HG03558 (cell line): ENCODE measurements around the gene PLPPR1.
"Not testable (repeated sequence)": the region's sequence is repeated elsewhere in the genome, so short reads cannot be mapped to it uniquely, and the experiment has no call there.

Experiments used
- ATAC-seq: cut with Tn5 transposase; IDR thresholded peaks from one replicate; pipeline ENCODE4 v1.9.1; 2021; ENCODE audit warnings: moderate number of reproducible peaks; ENCODE audit not compliant: unreplicated experiment; ENCODE audit errors: extremely low read depth

PLPPR1 gene

GRCh38 chr9:101039581-101039980 lies 11.1 kb downstream of the PLPPR1 start:
- not testable (repeated sequence) for ATAC-seq

DNA sequence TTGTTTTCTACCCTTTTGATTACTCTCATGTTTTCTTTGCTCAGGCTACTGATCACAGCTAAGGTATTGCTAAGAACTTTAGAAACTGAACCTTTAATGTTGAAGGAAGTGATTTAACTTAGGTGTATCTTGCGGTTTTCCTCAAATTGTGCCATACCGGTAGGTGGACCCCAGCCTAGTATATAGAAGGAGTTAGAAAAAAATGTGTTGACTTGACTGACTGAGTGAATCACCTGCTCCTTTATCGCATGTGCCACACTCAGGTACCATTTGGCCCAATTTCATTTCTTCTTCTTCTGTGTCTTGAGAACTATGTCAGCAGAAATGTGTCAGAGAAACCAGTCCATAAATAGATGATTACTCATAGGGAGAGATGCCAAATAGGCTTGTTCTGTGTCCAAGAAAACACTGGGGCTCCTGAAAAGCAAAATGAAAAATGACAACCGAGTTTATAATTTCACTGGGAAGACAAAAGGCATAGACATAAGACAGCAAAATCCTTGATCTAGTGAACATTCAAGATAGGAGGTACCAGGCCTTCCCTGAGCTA lies 19.4 kb downstream of the PLPPR1 start:
- no peak for ATAC-seq

- ATAC-seq, result no peak
Measured at GRCh38 chr9:101050650-101051049, 22.1 kb downstream of the PLPPR1 start.

DNA sequence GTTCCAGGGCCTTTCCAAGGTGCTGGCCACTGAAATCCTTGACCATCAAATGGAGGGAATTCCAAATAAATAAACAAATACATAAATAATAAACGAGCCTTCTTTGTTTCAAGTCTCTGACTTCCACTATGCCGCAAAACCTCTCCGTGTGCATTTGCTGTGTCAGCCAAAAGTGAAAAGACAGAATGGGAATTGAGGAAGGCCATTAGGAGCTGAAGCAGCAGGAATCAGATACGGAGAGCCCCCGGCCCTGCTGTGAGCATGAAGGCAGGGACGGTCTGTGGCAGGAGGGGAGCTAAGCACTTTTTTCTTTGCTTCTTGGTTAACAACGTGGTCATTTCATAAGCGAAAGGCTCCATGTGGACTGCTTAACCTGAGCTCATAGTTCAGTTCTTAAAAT lies 26.1 kb downstream of the PLPPR1 start:
- ATAC-seq, result no peak

DNA sequence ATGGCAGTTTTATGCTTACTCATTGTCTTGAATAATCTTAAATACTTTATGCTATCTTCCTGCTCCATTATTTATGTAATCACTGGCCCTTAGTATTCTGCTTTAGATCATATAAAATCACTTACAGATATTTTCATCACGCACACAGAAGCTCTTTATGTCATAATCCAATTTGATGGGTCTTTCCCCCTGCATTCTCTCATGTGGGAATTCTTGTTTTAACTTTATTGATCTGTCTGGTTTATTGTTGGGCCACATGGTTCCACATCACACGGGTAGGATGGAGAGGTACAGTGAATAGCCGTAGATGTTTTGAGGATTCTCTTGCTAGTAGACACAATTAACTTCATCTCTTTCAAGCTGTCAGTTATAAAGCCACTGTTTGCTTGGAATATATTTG lies 27.0 kb downstream of the PLPPR1 start:
- no peak for ATAC-seq

DNA sequence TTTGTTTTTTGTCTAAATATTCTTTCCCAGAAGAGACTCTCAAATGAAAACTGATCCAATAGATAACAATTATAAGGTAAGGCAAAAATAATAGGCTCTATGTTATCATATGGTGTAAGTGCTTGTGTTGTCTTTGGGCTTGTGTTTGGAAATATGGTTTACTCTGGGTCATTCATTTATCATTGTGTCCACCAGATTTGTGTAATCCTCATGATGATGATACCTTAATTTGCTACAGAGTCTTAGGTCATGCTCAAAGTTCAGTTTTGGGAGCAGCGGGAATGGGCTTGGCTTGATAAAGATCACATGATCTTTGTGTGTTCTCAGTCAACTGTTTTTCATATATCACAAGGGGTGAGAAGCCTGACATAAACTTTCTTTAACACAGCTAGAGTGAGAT lies 34.2 kb downstream of the PLPPR1 start:
- no peak for ATAC-seq

DNA sequence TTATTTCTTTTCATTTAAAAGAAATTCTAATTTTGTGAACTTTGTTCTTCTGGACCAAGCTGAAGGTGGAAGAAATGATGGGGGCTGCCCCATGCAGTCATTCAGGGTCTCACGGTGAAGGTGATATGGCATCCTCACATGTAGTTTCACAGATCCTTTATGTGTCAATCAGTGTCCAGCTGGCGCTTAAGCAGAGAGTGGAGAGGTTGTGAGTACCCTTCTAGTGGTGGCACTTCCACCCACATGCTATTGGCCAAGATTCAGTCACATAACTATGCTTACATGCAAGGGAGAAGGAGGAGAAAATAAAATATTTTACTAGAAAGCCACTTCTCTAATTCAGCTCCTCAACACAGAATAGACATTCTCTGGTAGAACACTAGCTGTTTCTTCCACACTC lies 34.7 kb downstream of the PLPPR1 start:
- ATAC-seq, result no peak

DNA sequence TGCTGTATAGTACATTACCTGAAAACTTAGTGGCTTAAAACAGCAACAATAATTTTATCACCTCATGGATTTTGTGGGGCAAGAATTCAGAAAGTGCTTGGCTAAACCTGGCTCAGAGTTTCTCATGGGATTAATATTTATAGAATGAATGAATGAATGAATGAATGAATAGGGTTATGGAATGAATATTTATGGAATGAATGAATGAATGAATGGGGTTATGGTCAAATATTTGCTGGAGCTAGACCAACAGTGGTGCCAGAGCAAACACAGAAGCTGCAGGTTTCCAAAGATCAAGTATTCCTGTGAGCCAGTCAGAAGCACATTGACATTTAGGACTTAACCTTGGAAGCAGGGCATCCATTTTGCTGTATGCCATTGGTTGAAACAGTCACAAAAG lies 35.7 kb downstream of the PLPPR1 start:
- no peak for ATAC-seq

- no peak for ATAC-seq
Measured at GRCh38 chr9:101065930-101066329, 37.4 kb downstream of the PLPPR1 start.

DNA sequence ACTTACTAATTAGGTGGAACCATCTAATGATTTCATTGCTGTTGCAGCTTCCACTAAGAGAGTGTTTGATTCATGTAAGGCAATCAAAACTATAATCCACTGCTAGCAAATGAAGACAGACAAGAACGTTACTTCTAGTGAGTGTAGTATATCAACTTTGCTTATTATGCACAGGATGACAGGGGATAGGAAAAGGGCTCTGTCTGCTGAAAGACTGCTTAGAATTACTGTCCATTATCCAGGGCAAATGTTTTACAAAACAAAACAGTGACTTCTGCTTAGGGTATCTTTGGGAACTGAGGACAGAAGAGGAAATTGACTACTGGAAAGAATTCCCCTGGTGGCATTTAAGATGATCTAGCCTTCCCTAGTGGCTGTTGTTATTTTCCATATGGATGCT lies 40.2 kb downstream of the PLPPR1 start:
- no peak for ATAC-seq

- no peak for ATAC-seq
Measured at GRCh38 chr9:101072259-101072658, 43.7 kb downstream of the PLPPR1 start.

- ATAC-seq, result no peak
Measured at GRCh38 chr9:101073122-101073521, 44.6 kb downstream of the PLPPR1 start.

- no peak for ATAC-seq
Measured at GRCh38 chr9:101081641-101082040, 53.1 kb downstream of the PLPPR1 start.

- no peak for ATAC-seq
Measured at GRCh38 chr9:101083448-101084202, 55.1 kb downstream of the PLPPR1 start.

GRCh38 chr9:101087426-101087825 lies 58.9 kb downstream of the PLPPR1 start:
- no peak for ATAC-seq

DNA sequence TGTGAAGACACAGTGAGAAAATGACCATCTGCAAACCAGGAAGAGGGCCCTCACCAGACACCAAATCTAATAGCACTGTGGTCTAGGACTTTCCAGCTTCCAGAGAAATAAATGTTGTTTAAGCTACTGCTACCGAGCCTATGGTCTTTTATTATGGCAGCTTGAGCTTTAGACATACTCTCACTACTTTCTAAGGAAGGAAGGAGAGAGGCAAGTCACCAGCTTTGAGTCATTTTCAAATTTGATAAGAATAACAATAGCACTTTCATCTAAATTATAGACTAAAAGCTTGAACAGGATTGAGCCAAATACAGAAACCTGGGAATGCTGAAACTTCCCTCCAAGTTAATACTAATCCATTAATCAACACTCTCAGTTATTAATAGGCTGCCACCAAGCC lies 64.4 kb downstream of the PLPPR1 start:
- no peak for ATAC-seq

DNA sequence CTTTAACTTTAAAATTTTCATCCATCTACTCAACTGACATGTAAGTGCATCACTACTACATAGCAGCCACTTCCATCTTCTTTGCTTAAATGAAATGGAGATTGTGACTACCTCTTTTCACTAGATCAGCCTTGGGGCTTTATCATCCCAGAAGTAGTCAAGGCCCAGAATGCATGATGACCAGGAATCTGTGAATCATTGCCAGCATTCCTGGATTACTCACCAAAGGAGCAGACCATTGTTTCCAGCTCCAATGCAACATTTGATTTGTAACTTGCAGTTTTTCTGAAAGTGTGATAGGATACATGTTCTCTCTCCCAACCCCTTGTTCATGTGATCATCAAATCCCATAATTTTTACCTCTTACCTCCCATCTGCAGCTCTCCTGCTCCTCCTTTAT lies 65.1 kb downstream of the PLPPR1 start:
- no peak for ATAC-seq

DNA sequence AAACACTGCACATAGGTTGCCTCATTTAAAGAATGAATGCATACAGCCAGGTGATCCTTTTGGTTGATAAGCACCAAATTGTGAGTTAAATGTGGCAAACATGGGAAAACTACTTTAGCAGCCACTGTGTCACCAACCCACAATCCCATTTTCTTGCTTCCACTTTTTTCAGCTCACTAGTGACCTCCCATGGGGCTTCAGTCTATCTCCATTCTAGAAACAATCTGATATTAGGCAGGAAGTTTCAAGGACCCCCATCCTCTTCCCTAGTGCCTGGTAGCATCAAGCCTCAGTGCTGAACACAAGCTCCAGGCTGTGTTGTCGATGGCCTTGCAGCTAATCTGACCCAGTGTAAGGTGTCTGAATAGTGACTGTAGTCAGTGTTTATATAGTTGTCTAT lies 66.2 kb downstream of the PLPPR1 start:
- ATAC-seq, result no peak

GRCh38 chr9:101097210-101097609 lies 68.7 kb downstream of the PLPPR1 start:
- no peak for ATAC-seq

- ATAC-seq, result no peak
Measured at GRCh38 chr9:101098392-101098791, 69.9 kb downstream of the PLPPR1 start.

DNA sequence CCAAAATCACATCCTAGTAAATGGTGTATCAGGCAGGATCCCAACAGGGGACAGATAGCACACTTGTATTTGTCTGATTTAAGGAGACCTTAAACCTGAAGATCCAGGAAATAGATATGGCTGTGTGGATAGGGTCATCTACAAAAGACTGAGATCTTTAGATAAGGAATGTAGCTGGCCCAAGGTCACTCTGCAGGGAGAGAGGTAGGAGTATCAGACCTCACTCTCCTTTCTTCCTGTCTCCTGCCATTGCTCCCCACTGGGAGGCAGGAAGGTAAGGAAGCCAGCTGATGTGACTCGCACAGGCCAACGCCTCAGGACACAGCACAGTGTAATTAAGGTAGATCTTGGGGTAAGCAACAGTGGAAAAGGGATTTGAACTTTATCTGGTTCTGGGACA lies 85.8 kb downstream of the PLPPR1 start:
- ATAC-seq, result no peak

DNA sequence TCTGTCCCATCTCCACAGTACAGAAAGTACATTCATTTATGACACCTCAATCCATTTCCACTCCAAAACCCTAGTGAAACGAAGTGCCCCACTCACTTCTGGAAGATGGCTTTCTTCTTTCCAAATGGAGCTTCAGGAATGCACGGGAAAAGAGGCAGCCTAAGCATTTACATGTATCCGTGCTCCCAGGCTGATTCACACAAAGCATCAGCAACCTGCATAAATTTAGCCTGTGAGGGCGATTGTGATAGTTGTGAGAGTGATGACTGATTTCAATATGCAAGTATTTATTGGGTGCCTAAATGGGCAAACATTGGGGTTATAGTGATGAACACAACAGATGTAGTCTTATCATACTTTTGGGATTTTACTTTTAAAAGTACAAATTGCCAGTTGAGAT lies 86.6 kb downstream of the PLPPR1 start:
- ATAC-seq, result no peak
